HG03432 (cell line): ENCODE data around the gene TCF23.
"Not testable (repeated sequence)": the region's sequence is repeated elsewhere in the genome, so short reads cannot be mapped to it uniquely, and the experiment has no call there.

Experiments
- ATAC-seq: cut with Tn5 transposase; IDR thresholded peaks from one replicate; pipeline ENCODE4 v1.9.1; 2021; ENCODE audit warnings: mild to moderate bottlenecking, moderate library complexity; ENCODE audit not compliant: unreplicated experiment

Gene TCF23

GRCh38 chr2:27152102-27152795, 3.4 kb downstream of the TCF23 start:
- no peak for ATAC-seq

GRCh38 chr2:27152796-27153464, 4.1 kb downstream of the TCF23 start:
- ATAC-seq: no peak

GRCh38 chr2:27154488-27154887, 5.7 kb downstream of the TCF23 start:
- no peak for ATAC-seq

- no peak for ATAC-seq
Measured at GRCh38 chr2:27155069-27155520, 6.3 kb downstream of the TCF23 start.

GRCh38 chr2:27158468-27158867, 9.7 kb downstream of the TCF23 start:
- no peak for ATAC-seq

GRCh38 chr2:27159271-27159670, 10.5 kb downstream of the TCF23 start:
- ATAC-seq: no peak

GRCh38 chr2:27160191-27160590, 11.4 kb downstream of the TCF23 start:
- no peak for ATAC-seq

- no peak for ATAC-seq
Measured at GRCh38 chr2:27162151-27163121, 13.6 kb downstream of the TCF23 start.

- ATAC-seq: no peak
Measured at GRCh38 chr2:27164960-27165763, 16.4 kb downstream of the TCF23 start.

GRCh38 chr2:27170581-27171337, 22.0 kb downstream of the TCF23 start:
- no peak for ATAC-seq

GRCh38 chr2:27171351-27171848, 22.6 kb downstream of the TCF23 start:
- no peak for ATAC-seq

GRCh38 chr2:27174638-27175037, 25.8 kb downstream of the TCF23 start:
- ATAC-seq: no peak

- no peak for ATAC-seq
Measured at GRCh38 chr2:27175330-27175729, 26.5 kb downstream of the TCF23 start.

GRCh38 chr2:27175781-27176180, 27.0 kb downstream of the TCF23 start:
- ATAC-seq: not testable (repeated sequence)

- no peak for ATAC-seq
Measured at GRCh38 chr2:27177441-27178351, 28.9 kb downstream of the TCF23 start.

- no peak for ATAC-seq
Measured at GRCh38 chr2:27178469-27178868, 29.7 kb downstream of the TCF23 start.

- no peak for ATAC-seq
Measured at GRCh38 chr2:27179344-27180000, 30.7 kb downstream of the TCF23 start.

GRCh38 chr2:27182346-27182745, 33.5 kb downstream of the TCF23 start:
- no peak for ATAC-seq
